ENCODE measurements around the gene SCN11A.

The SCN11A gene

GRCh38 chr3:39080026-39080425 is 28.3 kb upstream of the SCN11A start:
- H3K4me1 ChIP-seq (ENCODE audit: low read length), result peaks cover 15% of the 10 kb centered on the region
- peaks cover 32% of the 10 kb centered on the region for H3K36me3 ChIP-seq (replicated peaks; ENCODE audit: low read depth, low read length)
- no peak overlapping the region for H3K9ac ChIP-seq (ENCODE audit: low read length)
- H3K4me3 ChIP-seq (ENCODE audit: low read length), result no peak overlapping the region
- H4K20me1 ChIP-seq (ENCODE audit: insufficient read depth, low read length), result no peaks in the 10 kb centered on the region
- no peaks in the 10 kb centered on the region for H3K27me3 ChIP-seq (ENCODE audit: low read depth, low read length)
- no peak overlapping the region for H2AFZ ChIP-seq (ENCODE audit: low read depth, low read length)
- no peak overlapping the region for H3K27ac ChIP-seq (ENCODE audit: low read length)
- H3K9me3 ChIP-seq (ENCODE audit: insufficient read depth, low read length), result no peaks in the 10 kb centered on the region
- H3K4me2 ChIP-seq (ENCODE audit: low read length), result no peak overlapping the region
- H3K79me2 ChIP-seq (ENCODE audit: low read length), result no peaks in the 10 kb centered on the region
- TF ChIP-seq EZH2phosphoT487 (IDR thresholded peaks at IDR 0.05; ENCODE audit: low read depth) (no peak), CTCF (IDR thresholded peaks at IDR 0.05; ENCODE audit: low read depth, low read length) (no peak)

DNA sequence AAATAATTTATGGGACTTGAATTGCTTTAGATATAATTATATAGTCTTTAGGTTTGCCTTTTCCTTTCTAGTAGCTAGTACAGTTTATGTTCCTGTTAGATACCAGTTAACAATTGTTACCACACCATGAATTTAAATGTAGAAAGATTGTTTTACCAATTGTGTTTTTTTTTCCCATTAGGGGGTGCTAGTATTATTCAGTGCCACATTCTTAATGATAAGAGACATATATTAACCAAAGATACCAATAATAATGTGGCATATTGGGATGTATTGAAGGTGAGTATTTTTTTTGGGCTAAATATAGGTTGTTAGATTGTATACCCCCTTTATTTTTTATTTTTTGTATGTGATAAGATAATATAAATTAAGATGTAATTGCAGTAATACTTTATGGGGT is 27.8 kb upstream of the SCN11A start:
- no peaks in the 10 kb centered on the region for H4K20me1 ChIP-seq (ENCODE audit: insufficient read depth, low read length)
- H3K9ac ChIP-seq (ENCODE audit: low read length), result no peak overlapping the region
- no peak overlapping the region for H2AFZ ChIP-seq (ENCODE audit: low read depth, low read length)
- no peaks in the 10 kb centered on the region for H3K79me2 ChIP-seq (ENCODE audit: low read length)
- H3K9me3 ChIP-seq (ENCODE audit: insufficient read depth, low read length), result no peaks in the 10 kb centered on the region
- no peak for TF ChIP-seq EZH2phosphoT487 (IDR thresholded peaks at IDR 0.05; ENCODE audit: low read depth)
- TF ChIP-seq CTCF (IDR thresholded peaks at IDR 0.05; ENCODE audit: low read depth, low read length), result peak; percentile 51
- no peak overlapping the region for H3K27ac ChIP-seq (ENCODE audit: low read length)
- H3K36me3 ChIP-seq (replicated peaks; ENCODE audit: low read depth, low read length), result peaks cover 35% of the 10 kb centered on the region
- no peak overlapping the region for H3K4me3 ChIP-seq (ENCODE audit: low read length)
- H3K4me1 ChIP-seq (ENCODE audit: low read length), result peaks cover 15% of the 10 kb centered on the region
- no peaks in the 10 kb centered on the region for H3K27me3 ChIP-seq (ENCODE audit: low read depth, low read length)
- no peak overlapping the region for H3K4me2 ChIP-seq (ENCODE audit: low read length)

- Histone ChIP-seq H3K27me3 (ENCODE audit: low read depth, low read length) (no peaks in the 10 kb centered on the region), H4K20me1 (ENCODE audit: insufficient read depth, low read length) (no peaks in the 10 kb centered on the region), H3K9me3 (ENCODE audit: insufficient read depth, low read length) (no peaks in the 10 kb centered on the region), H3K36me3 (replicated peaks; ENCODE audit: low read depth, low read length) (peaks cover 48% of the 10 kb centered on the region), H3K79me2 (ENCODE audit: low read length) (no peaks in the 10 kb centered on the region), H3K4me1 (ENCODE audit: low read length) (peaks cover 15% of the 10 kb centered on the region), H2AFZ (ENCODE audit: low read depth, low read length) (no peak overlapping the region), H3K4me3 (ENCODE audit: low read length) (peak overlapping the region; percentile 4; the same call in 1 of the 2 replicates), H3K27ac (ENCODE audit: low read length) (peak overlapping the region; percentile 31; the same call in 1 of the 2 replicates), H3K4me2 (ENCODE audit: low read length) (peak overlapping the region; percentile 38), H3K9ac (ENCODE audit: low read length) (no peak overlapping the region)
- TF ChIP-seq CTCF (IDR thresholded peaks at IDR 0.05; ENCODE audit: low read depth, low read length), result no peak
- no peak for TF ChIP-seq EZH2phosphoT487 (IDR thresholded peaks at IDR 0.05; ENCODE audit: low read depth)
Observed at GRCh38 chr3:39075910-39076309, 24.2 kb upstream of the SCN11A start.

DNA sequence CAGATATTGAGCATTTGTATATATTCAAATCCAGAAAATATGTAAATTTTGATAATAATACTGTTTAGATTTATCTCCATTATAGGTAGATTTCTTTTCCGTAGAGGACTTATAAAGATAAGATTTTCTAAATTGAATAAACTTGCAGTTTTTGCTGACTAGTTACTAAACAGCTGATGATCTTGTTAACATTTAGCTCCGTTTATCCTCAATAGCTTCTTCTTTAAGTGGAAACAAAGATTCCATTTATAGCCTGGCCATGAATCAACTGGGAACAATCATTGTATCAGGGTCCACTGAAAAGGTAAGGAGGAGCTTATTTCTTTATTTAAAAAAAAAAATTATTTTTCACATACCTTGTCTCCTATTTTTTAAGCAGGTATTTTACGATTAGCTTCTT is 16.8 kb upstream of the SCN11A start:
- Histone ChIP-seq H4K20me1 (ENCODE audit: insufficient read depth, low read length) (peaks cover 4% of the 10 kb centered on the region; the same call in 1 of the 2 replicates), H3K4me3 (ENCODE audit: low read length) (no peak overlapping the region), H3K36me3 (replicated peaks; ENCODE audit: low read depth, low read length) (peaks cover 22% of the 10 kb centered on the region), H3K4me2 (ENCODE audit: low read length) (no peak overlapping the region), H3K9me3 (ENCODE audit: insufficient read depth, low read length) (no peaks in the 10 kb centered on the region), H3K27me3 (ENCODE audit: low read depth, low read length) (no peaks in the 10 kb centered on the region), H2AFZ (ENCODE audit: low read depth, low read length) (no peak overlapping the region), H3K27ac (ENCODE audit: low read length) (no peak overlapping the region), H3K9ac (ENCODE audit: low read length) (no peak overlapping the region), H3K4me1 (ENCODE audit: low read length) (peaks cover 9% of the 10 kb centered on the region), H3K79me2 (ENCODE audit: low read length) (no peaks in the 10 kb centered on the region)
- TF ChIP-seq EZH2phosphoT487 (IDR thresholded peaks at IDR 0.05; ENCODE audit: low read depth) (no peak), CTCF (IDR thresholded peaks at IDR 0.05; ENCODE audit: low read depth, low read length) (no peak)
